K562 (cell line): Measurements from ENCODE around the gene UCK1. TPM values are rescaled to one million over a fixed set of nuclear protein-coding genes. Genes with fewer than 3 reads are reported as not detected.

ENCODE experiments used
- ATAC-seq: fragments of 200-7000 bp; cut with Tn5 transposase; 3 replicates; pipeline ENCODE4 v1.9.1; 2020; ENCODE audit warnings: moderate library complexity
- BruUV-seq: library from RNA; stranded (reverse); fragments of 400-500 nt; replicated peaks from 2 replicates; lab custom pipeline; 2021; lab: Mats Ljungman, UMichigan
- CTCF ChIA-PET: fragments of 300-600 bp; formaldehyde crosslinking; extraction: SDS; loops from one replicate; lab custom pipeline; 2021; ENCODE audit warnings: low intra/inter-chr PET ratio; lab: Yijun Ruan, JAX
- POLR2A ChIA-PET: fragments of 300-600, 350-650 bp; sonication (Branson Sonifier 250); formaldehyde crosslinking; extraction: SDS; loops from one replicate; lab custom pipeline; 2021; ENCODE audit warnings: antibody characterized with exemption, inconsistent platforms; lab: Yijun Ruan, JAX
- DNase-seq, 4 experiments: peaks; one replicate each; pipeline versions ENCODE4 v3.0.0 to v3.0.0-alpha.2; 2011 to 2018; ENCODE audit warnings: low spot score in 3 of 4, mixed read lengths in 3 of 4; ENCODE audit errors: extremely low read depth in 1 of 4
- FAIRE-seq: peaks from 2 replicates; lab custom pipeline; 2011; peaks lifted over from hg19 to GRCh38; lab: Jason Lieb, UNC
- H2AFZ ChIP-seq: 2 replicates; pipeline ENCODE4 v1.6.0; 2011; ENCODE audit warnings: low read depth, low read length, control low read depth, inconsistent platforms
- H3K27ac ChIP-seq: fragments of 200-600 bp; 3 replicates; pipeline ENCODE4 v1.8.0; 2011; ENCODE audit warnings: low read depth, mild to moderate bottlenecking, control low read depth, inconsistent platforms, low read length, moderate library complexity, mixed read lengths; ENCODE audit errors: extremely low read depth
- H3K27me3 ChIP-seq, 2 experiments: fragments of 300-600 bp in 1 of 2; 2 replicates in 1 of 2; 3 replicates in 1 of 2; pipeline versions ENCODE4 v1.6.0 to v1.8.0; 2011; ENCODE audit warnings: inconsistent platforms in 2 of 2, low read length in 2 of 2, mild to moderate bottlenecking in 1 of 2, mixed read lengths in 1 of 2, moderate library complexity in 1 of 2; ENCODE audit not compliant: control insufficient read depth in 2 of 2, insufficient read depth in 2 of 2
- H3K36me3 ChIP-seq: fragments of 300-600 bp; 3 replicates; pipeline ENCODE4 v1.8.0; 2011; ENCODE audit warnings: mild to moderate bottlenecking, low read length, inconsistent platforms; ENCODE audit not compliant: control insufficient read depth, insufficient read depth
- H3K4me1 ChIP-seq, 2 experiments: fragments of 200-600 bp in 1 of 2; replicated peaks in 1 of 2; 2 replicates in 1 of 2; 3 replicates in 1 of 2; pipeline versions ENCODE4 v1.5.1 to v1.8.0; 2011; ENCODE audit warnings: inconsistent platforms in 2 of 2, low read length in 2 of 2, mild to moderate bottlenecking in 1 of 2, mixed read lengths in 1 of 2, moderate library complexity in 1 of 2; ENCODE audit not compliant: control insufficient read depth in 2 of 2, insufficient read depth in 2 of 2
- H3K4me2 ChIP-seq: 2 replicates; pipeline ENCODE4 v1.6.1; 2011; ENCODE audit warnings: low read length, control low read depth, inconsistent platforms, mixed read lengths; ENCODE audit not compliant: insufficient read depth
- H3K4me3 ChIP-seq: fragments of 200-600 bp; sonication (generic), shearing (Covaris generic); 2 replicates; pipeline ENCODE4 v1.5.1; 2016; ENCODE audit warnings: control low read depth, inconsistent platforms
- H3K79me2 ChIP-seq: fragments of 200-600 bp; 3 replicates; pipeline ENCODE4 v1.8.0; 2011; ENCODE audit warnings: low read length, inconsistent platforms; ENCODE audit not compliant: control insufficient read depth, insufficient read depth
- H3K9ac ChIP-seq, 2 experiments: 2 replicates each; pipeline versions ENCODE4 v1.6.0 to v1.6.1; 2011; ENCODE audit warnings: low read depth in 2 of 2, low read length in 2 of 2, control low read depth in 1 of 2, inconsistent platforms in 1 of 2, mild to moderate bottlenecking in 1 of 2, mixed read lengths in 1 of 2; ENCODE audit not compliant: insufficient read depth in 1 of 2
- H3K9me1 ChIP-seq: one replicate; pipeline ENCODE4 v1.6.0; 2011; ENCODE audit warnings: inconsistent platforms, mild to moderate bottlenecking, low read length, moderate library complexity; ENCODE audit not compliant: control insufficient read depth, insufficient read depth
- H3K9me3 ChIP-seq: replicated peaks from 2 replicates; pipeline ENCODE4 v1.5.1; 2011; ENCODE audit warnings: low read depth, low read length, inconsistent platforms; ENCODE audit not compliant: control insufficient read depth, insufficient read depth
- H4K20me1 ChIP-seq: replicated peaks from 2 replicates; pipeline ENCODE4 v1.6.1; 2011; ENCODE audit warnings: low read length, inconsistent platforms, mixed read lengths; ENCODE audit not compliant: control insufficient read depth, insufficient read depth
- BRF1 ChIP-seq: IDR thresholded peaks from 3 replicates; pipeline ENCODE4 v1.6.1; 2011; ENCODE audit warnings: borderline replicate concordance, mild to moderate bottlenecking; ENCODE audit not compliant: insufficient read length; ENCODE audit errors: extremely low read depth
- FOXO4 ChIP-seq: fragments of 450-650 bp; formaldehyde crosslinking; IDR thresholded peaks from 2 replicates; pipeline ENCODE4 v1.4.0; 2020; ENCODE audit warnings: mild to moderate bottlenecking, moderate library complexity
- KDM2B ChIP-seq: fragments of 250-450 bp; sonication (Bioruptor Pico); IDR thresholded peaks from 2 replicates; pipeline ENCODE4 v1.8.0; 2021; ENCODE audit warnings: mild to moderate bottlenecking, moderate library complexity
- NFE2L1 ChIP-seq: fragments of 450-650 bp; IDR thresholded peaks from 2 replicates; pipeline ENCODE4 v1.6.1; 2016; ENCODE audit warnings: missing genetic modification characterization, low read depth, mild to moderate bottlenecking, missing compliant biosample characterization, moderate library complexity, borderline replicate concordance
- NR2C2 ChIP-seq, 2 experiments: fragments of 200-800 bp in 1 of 2; sonication (Bioruptor generic) in 1 of 2; sonication (generic) in 1 of 2; formaldehyde crosslinking in 1 of 2; IDR thresholded peaks; 2 replicates each; pipeline versions ENCODE4 v1.6.1 to v1.8.0; 2016 to 2022; ENCODE audit warnings: mild to moderate bottlenecking in 1 of 2, missing compliant biosample characterization in 1 of 2, missing genetic modification characterization in 1 of 2, missing genetic modification reagents in 1 of 2
- NRF1 ChIP-seq, 2 experiments: fragments of 450-650 bp; IDR thresholded peaks in 1 of 2; conservative IDR thresholded peaks in 1 of 2; 2 replicates each; pipeline ENCODE4 v1.6.1; 2014; ENCODE audit warnings: mild to moderate bottlenecking in 2 of 2
- SIRT6 ChIP-seq: IDR thresholded peaks from one replicate; pipeline ENCODE4 v1.6.1; 2012; ENCODE audit warnings: low read depth, mild to moderate bottlenecking, control low read depth, inconsistent platforms, low read length, moderate library complexity
- ZBTB40 ChIP-seq, 2 experiments: fragments of 450-650 bp in 1 of 2; sonication (generic) in 1 of 2; formaldehyde crosslinking in 1 of 2; IDR thresholded peaks; 2 replicates each; pipeline versions ENCODE4 v1.7.1 to v1.9.0; 2016 to 2022; ENCODE audit warnings: inconsistent platforms in 1 of 2, mild to moderate bottlenecking in 1 of 2, missing genetic modification reagents in 1 of 2
- ZBTB9 ChIP-seq: fragments of 450-650 bp; formaldehyde crosslinking; IDR thresholded peaks from 2 replicates; pipeline ENCODE4 v1.4.0; 2020; ENCODE audit warnings: mild to moderate bottlenecking, moderate library complexity
- WGBS: fragments of 100-300 bp; shearing (Covaris generic); methylation state at CpG from one replicate; pipeline ENCODE4 v1.1.6; 2016; ENCODE audit warnings: low coverage, mixed read lengths; ENCODE audit not compliant: insufficient coverage; ENCODE audit errors: missing lambda C conversion rate; 5-methylcytosine and 5-hydroxymethylcytosine counted together
- in situ Hi-C: fragments of 300-500 bp; cut with MboI; formaldehyde crosslinking; loops from 4 replicates; pipeline ENCODE4 v1.15.0; 2018; ENCODE audit warnings: inconsistent platforms, mixed read lengths
- intact Hi-C: fragments of 100-400 bp; cut with micrococcal nuclease; formaldehyde crosslinking; loops from 2 replicates; pipeline ENCODE4 v1.14.2; 2022
- polyA plus RNA-seq, 8 experiments: library from polyadenylated mRNA; depleted of rRNA in 4 of 8; stranded (reverse) in 5 of 8; unstranded in 3 of 8; fragments of >200 nt; fragmentation: Nextera tagmentation in 2 of 8; fragmentation: Illumina TruSeq in 1 of 8; extraction: Ambion mirVana in 2 of 8; extraction: Trizol in 1 of 8; gene quantifications; 2 replicates each; pipeline versions ENCODE4 v1.2.1 to v1.2.3, GENCODE V29; 2011 to 2014; ENCODE audit warnings: inconsistent platforms in 1 of 8, missing spikeins in 1 of 8
- total RNA-seq, 7 experiments: library from RNA; depleted of rRNA in 6 of 7; stranded (reverse); fragments of >200 nt in 6 of 7; fragmentation: Illumina TruSeq in 2 of 7; extraction: Trizol in 2 of 7; gene quantifications; 2 replicates each; pipeline versions ENCODE4 v1.2.1 to v1.2.3, GENCODE V29; 2011 to 2021; ENCODE audit warnings: low replicate concordance in 1 of 7

The UCK1 gene
- total and polyA plus RNA-seq, 9 of the 15 experiments (the other 6 are each of a cell fraction or from before 2014, with no cell fraction given) = 0.27 to 27.5 (median 16.1) TPM

- peaks cover 65% of the 10 kb centered on the region; the same call in 2 of the 3 replicates for H3K36me3 ChIP-seq
- intact Hi-C loops (no loop called here), in situ Hi-C loops (loop anchor here (10.0 kb wide), 1 partner anchor 232 kb away; the partner anchor contains the start of gene RAPGEF1)
- no peaks in the 10 kb centered on the region for H3K9me1 ChIP-seq
- no peaks in the 10 kb centered on the region for H3K27me3 ChIP-seq
- ChIA-PET CTCF (no interaction called here), POLR2A (no interaction called here)
- no peaks in the 10 kb centered on the region for H3K79me2 ChIP-seq
- H2AFZ ChIP-seq = no peak overlapping the region
- no peak for DNase-seq
- no peak for FAIRE-seq
- H3K4me1 ChIP-seq = peaks cover 0 to 3% of the 10 kb centered on the region in 2 experiments; a peak in 1 of 5 replicates
- no TSS peak for BruUV-seq
- no peaks in the 10 kb centered on the region; the same call in 1 of the 2 replicates for H4K20me1 ChIP-seq
- 82% methylated on average over 11 of the region's 15 CpGs for WGBS
- H3K9me3 ChIP-seq = no peaks in the 10 kb centered on the region
- H3K4me3 ChIP-seq = no peak overlapping the region
- H3K9ac ChIP-seq = no peak overlapping the region
- H3K4me2 ChIP-seq = no peak overlapping the region
- no peak overlapping the region for H3K27ac ChIP-seq
- ATAC-seq = no peak
- TF ChIP-seq ZBTB40 (IDR thresholded peaks at IDR 0.05) = no peak
- TF ChIP-seq ZBTB40 (CRISPR knock-in tag; IDR thresholded peaks at IDR 0.05) = no peak
- no peak for TF ChIP-seq KDM2B (CRISPR knock-in tag)
- no peak for TF ChIP-seq ZBTB9 (CRISPR knock-in tag)
- no peak for TF ChIP-seq NR2C2 (CRISPR knock-in tag; IDR thresholded peaks at IDR 0.05)
- TF ChIP-seq NR2C2 (tag; IDR thresholded peaks at IDR 0.05) = no peak
- TF ChIP-seq FOXO4 = no peak
- no peak for TF ChIP-seq NRF1 (conservative IDR thresholded peaks at IDR 0.05 in 1 of 2, IDR thresholded peaks at IDR 0.05 in 1 of 2)
- no peak for TF ChIP-seq SIRT6
- no peak for TF ChIP-seq BRF1
- TF ChIP-seq NFE2L1 (tag) = no peak
Observed at GRCh38 chr9:131513177-131513576, 17.9 kb downstream of the UCK1 start.
